ENCODE data around the gene MYO16. TPM values are rescaled to one million over a fixed set of nuclear protein-coding genes. Genes with fewer than 3 reads are reported as not detected.
"Not testable (repeated sequence)": the region's sequence is repeated elsewhere in the genome, so short reads cannot be mapped to it uniquely, and the experiment has no call there.

The MYO16 gene
- total RNA-seq, 1 donor from 2014 or later: not detected

DNA sequence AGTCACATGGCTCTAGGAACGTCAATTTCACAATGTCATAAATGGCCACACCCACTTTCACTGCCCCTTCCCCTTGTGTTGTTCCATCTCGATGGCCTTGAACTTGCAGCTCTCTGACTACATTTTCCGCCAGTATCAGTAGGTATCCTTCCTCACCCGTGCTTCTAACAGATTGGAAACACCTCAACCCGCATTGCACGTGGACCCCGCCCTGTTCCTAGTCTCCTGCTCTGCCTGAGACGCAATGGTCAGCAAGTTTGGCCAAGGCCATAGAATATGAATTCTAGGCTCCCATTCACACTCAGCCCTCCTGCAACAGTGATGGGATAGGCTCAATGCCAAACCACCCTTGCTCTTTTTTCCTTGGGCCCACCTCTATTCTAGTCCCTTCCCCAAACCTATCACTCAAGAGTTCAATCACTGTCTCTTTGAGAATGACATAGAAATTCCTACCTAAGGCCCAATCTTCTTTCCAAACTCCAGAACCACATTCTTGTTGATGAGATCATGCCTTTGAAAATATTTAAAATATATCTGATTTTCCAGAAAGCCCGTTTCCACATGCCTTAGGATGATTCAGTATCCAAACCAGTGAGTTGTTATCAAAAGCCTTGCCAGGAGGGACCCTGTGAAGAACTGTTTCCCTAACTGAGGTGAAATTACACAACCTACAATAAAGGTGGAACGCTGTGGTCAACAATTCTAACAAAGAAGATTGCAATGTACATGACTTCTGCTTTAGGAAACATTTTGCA lies 334.6 kb downstream of the MYO16 start:
- intact Hi-C loops (cut with micrococcal nuclease): loop anchor here (5.0 kb wide), 1 partner anchor 1448 kb away; no protein-coding TSS in a partner anchor
- no peak overlapping the region for H3K4me3 Mint-ChIP-seq
- DNase-seq: no peak
- H3K9me3 Mint-ChIP-seq: no peaks in the 10 kb centered on the region
- H3K27ac Mint-ChIP-seq: no peak overlapping the region
- H3K4me1 Mint-ChIP-seq: peaks cover 2% of the 10 kb centered on the region
- H3K36me3 Mint-ChIP-seq (ENCODE audit: low read depth): no peaks in the 10 kb centered on the region
- H3K27me3 Mint-ChIP-seq: peaks cover 2% of the 10 kb centered on the region

DNA sequence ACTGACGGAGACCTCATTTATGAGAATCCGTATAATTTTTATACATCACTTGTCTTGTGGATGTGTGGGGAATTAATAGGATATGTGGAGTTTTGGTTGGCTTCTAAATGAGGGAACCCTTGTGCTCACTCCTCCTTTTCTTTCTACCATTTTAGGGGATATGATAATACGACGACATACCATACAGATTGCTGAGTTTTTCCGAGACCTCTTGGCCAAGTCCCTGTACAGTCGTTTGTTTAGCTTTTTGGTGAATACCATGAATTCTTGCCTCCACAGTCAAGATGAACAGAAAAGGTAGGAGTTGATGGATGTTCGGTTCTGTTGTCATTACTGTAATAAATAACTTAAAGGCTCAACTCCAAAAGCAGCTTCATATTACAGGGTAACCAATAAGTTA lies 335.2 kb downstream of the MYO16 start:
- DNase-seq: no peak
- no peaks in the 10 kb centered on the region for H3K9me3 Mint-ChIP-seq
- H3K27me3 Mint-ChIP-seq: peaks cover 2% of the 10 kb centered on the region
- H3K4me1 Mint-ChIP-seq: peaks cover 2% of the 10 kb centered on the region
- intact Hi-C loops (cut with micrococcal nuclease): loop anchor here (5.0 kb wide), 1 partner anchor 1448 kb away; no protein-coding TSS in a partner anchor
- no peak overlapping the region for H3K4me3 Mint-ChIP-seq
- no peak overlapping the region for H3K27ac Mint-ChIP-seq
- H3K36me3 Mint-ChIP-seq (ENCODE audit: low read depth): no peaks in the 10 kb centered on the region

DNA sequence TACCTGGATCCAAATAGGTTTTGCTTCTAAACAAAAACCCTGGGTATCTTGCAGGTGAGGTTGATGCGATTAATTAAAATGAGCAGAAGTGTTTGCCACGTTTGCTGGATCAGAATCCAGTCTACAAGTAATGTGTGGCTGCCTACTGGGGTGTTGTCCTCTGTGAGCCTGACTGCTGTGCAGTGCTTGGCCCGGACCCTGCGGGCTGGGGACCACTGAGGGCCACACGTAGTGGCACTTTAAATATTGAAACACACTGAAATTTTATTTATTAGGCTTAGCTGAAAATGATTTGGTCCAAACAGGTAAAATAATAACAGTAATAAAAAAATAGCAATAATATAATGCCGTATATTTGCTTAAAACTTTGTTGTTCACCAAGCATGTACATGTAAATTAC lies 338.0 kb downstream of the MYO16 start:
- Mint-ChIP-seq H3K27me3 (peaks cover 2% of the 10 kb centered on the region), H3K27ac (no peak overlapping the region), H3K4me3 (no peak overlapping the region), H3K9me3 (no peaks in the 10 kb centered on the region), H3K4me1 (no peaks in the 10 kb centered on the region), H3K36me3 (ENCODE audit: low read depth) (no peaks in the 10 kb centered on the region)
- intact Hi-C loops (cut with micrococcal nuclease): no loop called here
- DNase-seq: no peak

DNA sequence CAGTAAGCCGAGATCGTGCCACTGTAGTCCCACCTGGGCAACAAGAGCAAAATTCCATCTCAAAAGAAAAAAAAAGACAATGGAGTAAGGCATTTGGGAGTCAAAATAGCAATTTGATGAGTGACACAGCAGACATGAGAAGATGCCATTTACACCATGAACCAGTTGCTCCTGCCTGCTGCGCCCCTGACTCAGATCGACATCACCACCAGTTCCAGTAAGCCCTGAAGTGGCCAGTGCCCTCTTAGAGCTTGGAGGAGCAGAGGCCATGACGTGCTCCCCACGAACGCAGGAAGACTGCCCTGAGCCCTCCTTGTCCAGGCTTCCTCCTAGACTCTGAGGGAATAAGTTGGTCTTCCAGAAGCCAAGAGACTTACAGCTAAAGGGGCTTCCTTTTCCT lies 339.2 kb downstream of the MYO16 start:
- no peak for DNase-seq
- Mint-ChIP-seq H3K9me3 (no peaks in the 10 kb centered on the region), H3K27ac (no peak overlapping the region), H3K36me3 (ENCODE audit: low read depth) (no peaks in the 10 kb centered on the region), H3K27me3 (no peaks in the 10 kb centered on the region), H3K4me1 (no peaks in the 10 kb centered on the region), H3K4me3 (no peak overlapping the region)
- intact Hi-C loops (cut with micrococcal nuclease): no loop called here

DNA sequence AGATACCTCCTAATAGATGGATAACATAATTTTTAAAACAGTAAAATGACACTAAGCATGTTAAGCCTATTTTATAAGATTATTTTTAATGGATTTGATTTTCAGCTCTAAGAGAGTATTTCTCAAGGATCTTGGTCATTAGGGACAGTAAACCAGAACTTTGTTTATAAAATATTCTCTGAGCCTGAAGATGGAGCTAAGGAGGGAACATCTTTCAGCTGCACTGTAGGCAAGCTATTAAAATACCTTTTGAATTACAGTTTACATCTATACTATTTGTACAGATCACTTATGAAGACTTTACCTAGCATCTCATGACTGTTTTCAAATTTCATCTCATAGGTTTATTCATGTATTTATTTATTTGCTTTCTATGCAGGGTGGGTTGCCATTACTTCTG lies 345.3 kb downstream of the MYO16 start:
- Mint-ChIP-seq H3K4me1 (no peaks in the 10 kb centered on the region), H3K27ac (no peak overlapping the region)

DNA sequence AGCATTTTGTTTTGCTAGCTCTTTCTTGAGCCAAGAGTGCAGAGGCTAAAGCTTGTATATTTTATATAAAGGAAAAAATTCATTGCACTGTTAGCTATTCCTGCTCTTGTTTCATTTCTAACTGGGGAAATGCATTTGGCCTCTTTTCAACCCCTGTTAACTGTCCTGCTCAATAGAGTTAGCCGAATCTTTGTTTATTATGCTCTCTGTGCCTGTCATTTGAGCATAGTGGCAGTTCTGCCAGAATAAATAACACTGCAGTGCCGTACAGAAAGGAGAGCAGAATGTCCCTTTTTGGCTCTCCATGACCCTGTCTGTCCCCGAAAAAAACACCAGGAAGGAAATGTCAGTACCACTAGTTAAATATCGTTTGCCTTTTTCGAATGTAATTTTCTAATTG lies 350.8 kb downstream of the MYO16 start:
- Mint-ChIP-seq H3K4me1 (no peaks in the 10 kb centered on the region), H3K9me3 (no peaks in the 10 kb centered on the region), H3K4me3 (no peak overlapping the region), H3K36me3 (ENCODE audit: low read depth) (no peaks in the 10 kb centered on the region), H3K27me3 (peaks cover 6% of the 10 kb centered on the region), H3K27ac (no peak overlapping the region)
- no peak for DNase-seq
- intact Hi-C loops (cut with micrococcal nuclease): no loop called here

More for the DNA sequence above, 345.3 kb downstream of the MYO16 start:
- Mint-ChIP-seq H3K9me3 (no peaks in the 10 kb centered on the region), H3K36me3 (ENCODE audit: low read depth) (no peaks in the 10 kb centered on the region), H3K4me3 (no peak overlapping the region), H3K27me3 (peaks cover 4% of the 10 kb centered on the region)
- no peak for DNase-seq
- intact Hi-C loops (cut with micrococcal nuclease): no loop called here

DNA sequence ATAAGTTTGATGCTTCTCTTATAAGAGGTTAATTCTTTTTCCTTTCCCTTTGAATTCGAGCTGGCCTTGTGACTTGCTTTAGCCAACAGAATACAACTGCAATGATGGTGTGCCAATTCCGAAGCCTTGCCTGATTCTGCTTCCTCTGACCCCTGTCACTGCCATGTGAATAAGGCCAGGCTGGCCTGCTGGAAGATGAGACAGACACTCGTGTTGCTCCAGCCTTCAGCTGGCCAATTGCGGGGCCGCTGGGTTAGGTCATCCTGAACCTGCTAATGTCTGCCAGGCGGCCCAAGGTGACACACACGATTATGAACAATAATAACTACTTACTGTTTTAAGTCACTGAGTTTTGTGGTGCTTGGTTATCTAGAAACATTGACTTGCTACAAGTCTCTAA lies 352.0 kb downstream of the MYO16 start:
- no peaks in the 10 kb centered on the region for H3K4me1 Mint-ChIP-seq
- H3K27me3 Mint-ChIP-seq: peaks cover 3% of the 10 kb centered on the region
- H3K9me3 Mint-ChIP-seq: no peaks in the 10 kb centered on the region
- H3K4me3 Mint-ChIP-seq: no peak overlapping the region
- intact Hi-C loops (cut with micrococcal nuclease): no loop called here
- DNase-seq: no peak
- no peaks in the 10 kb centered on the region for H3K36me3 Mint-ChIP-seq (ENCODE audit: low read depth)
- no peak overlapping the region for H3K27ac Mint-ChIP-seq

DNA sequence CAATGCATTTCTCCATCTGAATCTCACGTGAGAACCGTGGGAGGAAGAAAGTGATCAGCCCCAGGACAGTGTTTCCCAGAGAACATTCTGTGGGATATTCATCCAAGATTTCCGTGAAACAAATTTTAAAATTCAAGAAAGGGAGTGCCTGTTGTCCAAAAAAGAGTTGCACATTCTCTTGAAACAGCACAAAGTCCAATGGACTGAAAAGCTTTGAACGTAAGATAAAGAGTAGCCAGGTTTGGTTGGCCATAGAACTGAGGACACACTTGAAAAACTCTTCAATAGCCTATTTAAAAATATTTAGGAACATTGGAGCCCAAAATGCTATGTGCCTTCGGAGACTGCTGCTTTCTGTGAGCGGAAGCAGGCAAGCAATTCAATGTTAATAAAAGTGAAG lies 353.9 kb downstream of the MYO16 start:
- Mint-ChIP-seq H3K27ac (no peak overlapping the region), H3K27me3 (peaks cover 3% of the 10 kb centered on the region), H3K36me3 (ENCODE audit: low read depth) (no peaks in the 10 kb centered on the region), H3K9me3 (no peaks in the 10 kb centered on the region), H3K4me3 (no peak overlapping the region), H3K4me1 (no peaks in the 10 kb centered on the region)
- DNase-seq: no peak
- intact Hi-C loops (cut with micrococcal nuclease): no loop called here

DNA sequence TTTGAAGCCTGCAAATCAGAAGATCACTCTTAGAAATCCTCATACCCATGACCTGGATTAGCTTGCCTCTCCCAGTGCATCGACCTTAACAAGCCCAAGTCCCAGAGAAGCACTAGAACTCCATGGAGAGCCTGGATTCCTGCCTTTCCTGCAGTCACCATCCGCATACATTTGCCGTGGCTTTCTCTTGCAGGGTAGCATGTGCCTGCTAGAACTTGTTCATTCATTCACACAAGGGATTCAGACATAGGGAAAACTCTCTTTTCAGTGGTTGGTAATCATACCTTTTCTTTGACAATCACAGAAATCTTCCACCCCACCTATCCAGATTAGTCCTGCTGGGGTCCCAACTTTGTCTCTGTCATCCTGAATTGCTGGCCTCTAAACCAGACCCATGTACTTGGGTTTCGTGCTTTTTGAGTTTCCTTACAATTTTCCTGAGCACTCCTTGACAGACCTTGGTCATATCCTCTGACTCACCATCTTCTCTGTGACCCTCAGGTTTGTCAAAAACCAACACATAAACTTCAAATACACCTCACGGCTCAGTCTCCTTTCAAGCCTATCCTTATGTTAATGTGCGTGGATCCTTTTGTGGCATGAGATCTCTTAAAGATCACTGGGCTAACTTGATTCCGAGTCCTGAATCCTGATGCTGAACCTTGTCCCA lies 355.0 kb downstream of the MYO16 start:
- H3K4me3 Mint-ChIP-seq: no peak overlapping the region
- no peak overlapping the region for H3K27ac Mint-ChIP-seq
- no peaks in the 10 kb centered on the region for H3K36me3 Mint-ChIP-seq (ENCODE audit: low read depth)
- intact Hi-C loops (cut with micrococcal nuclease): no loop called here
- no peaks in the 10 kb centered on the region for H3K4me1 Mint-ChIP-seq
- H3K9me3 Mint-ChIP-seq: no peaks in the 10 kb centered on the region
- no peak for DNase-seq
- peaks cover 3% of the 10 kb centered on the region for H3K27me3 Mint-ChIP-seq

DNA sequence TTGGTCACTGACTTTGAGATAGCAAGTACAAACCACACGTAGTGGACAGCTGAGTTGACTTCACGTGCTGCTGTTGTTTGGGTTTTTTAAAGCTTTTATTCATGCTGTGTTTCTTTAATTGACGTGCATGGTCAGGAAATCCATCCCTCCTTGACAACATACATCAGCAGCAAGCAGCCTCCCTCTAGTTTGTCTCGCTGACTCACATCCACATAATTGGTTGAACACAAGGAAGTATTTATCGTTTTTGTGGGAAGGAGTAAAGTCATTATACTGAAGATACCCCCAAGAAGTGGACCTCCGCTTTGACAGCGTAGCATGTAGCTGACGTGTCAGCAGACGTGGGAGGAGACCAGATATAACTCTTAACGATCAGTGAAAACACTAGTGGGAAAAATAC lies 355.8 kb downstream of the MYO16 start:
- peaks cover 3% of the 10 kb centered on the region for H3K27me3 Mint-ChIP-seq
- intact Hi-C loops (cut with micrococcal nuclease): no loop called here
- H3K4me1 Mint-ChIP-seq: no peaks in the 10 kb centered on the region
- H3K4me3 Mint-ChIP-seq: no peak overlapping the region
- H3K36me3 Mint-ChIP-seq (ENCODE audit: low read depth): no peaks in the 10 kb centered on the region
- H3K9me3 Mint-ChIP-seq: no peaks in the 10 kb centered on the region
- no peak for DNase-seq
- no peak overlapping the region for H3K27ac Mint-ChIP-seq

DNA sequence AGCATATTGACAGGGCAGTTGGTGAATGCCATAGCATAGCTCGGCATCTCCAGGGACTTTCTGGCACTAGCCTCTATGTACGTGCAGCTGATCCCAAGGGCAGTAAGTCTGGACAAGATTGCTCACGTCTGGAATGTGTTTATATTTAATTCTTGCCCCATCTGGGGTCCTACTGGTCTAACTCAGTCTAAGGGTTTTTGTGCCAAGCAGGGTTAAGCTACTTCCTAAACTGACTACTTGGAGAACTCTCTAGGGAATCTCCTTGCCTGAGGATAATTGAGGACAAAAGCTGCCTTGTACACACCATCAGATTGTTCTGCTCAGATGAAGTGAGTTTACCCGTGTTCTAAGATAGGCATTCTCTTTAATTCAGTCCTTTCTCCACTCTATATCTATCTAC lies 358.1 kb downstream of the MYO16 start:
- Mint-ChIP-seq H3K9me3 (no peaks in the 10 kb centered on the region), H3K27ac (no peak overlapping the region), H3K27me3 (no peaks in the 10 kb centered on the region), H3K4me3 (no peak overlapping the region), H3K4me1 (no peaks in the 10 kb centered on the region), H3K36me3 (ENCODE audit: low read depth) (no peaks in the 10 kb centered on the region)
- DNase-seq: no peak
- intact Hi-C loops (cut with micrococcal nuclease): no loop called here

DNA sequence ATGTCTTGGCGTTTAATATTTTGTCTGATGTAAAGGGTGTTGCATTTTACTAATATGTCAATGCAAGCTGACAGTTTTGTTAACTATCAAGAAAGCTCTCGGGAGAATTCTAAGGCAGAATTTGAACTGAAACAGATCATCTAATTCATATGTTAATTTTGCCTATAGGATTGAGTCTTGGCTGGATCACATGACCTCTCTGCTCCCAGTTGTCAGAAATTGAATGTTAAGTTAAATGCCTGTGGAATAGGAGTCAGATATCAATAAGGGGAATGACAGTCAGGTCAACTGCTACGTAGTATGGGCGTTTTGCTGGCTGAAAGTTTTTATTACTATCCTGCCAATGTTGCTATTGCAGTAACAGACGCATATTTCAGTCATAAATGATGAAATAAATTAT lies 358.5 kb downstream of the MYO16 start:
- Mint-ChIP-seq H3K4me3 (no peak overlapping the region), H3K27ac (no peak overlapping the region), H3K4me1 (no peaks in the 10 kb centered on the region), H3K36me3 (ENCODE audit: low read depth) (no peaks in the 10 kb centered on the region), H3K9me3 (no peaks in the 10 kb centered on the region), H3K27me3 (no peaks in the 10 kb centered on the region)
- no peak for DNase-seq
- intact Hi-C loops (cut with micrococcal nuclease): no loop called here

DNA sequence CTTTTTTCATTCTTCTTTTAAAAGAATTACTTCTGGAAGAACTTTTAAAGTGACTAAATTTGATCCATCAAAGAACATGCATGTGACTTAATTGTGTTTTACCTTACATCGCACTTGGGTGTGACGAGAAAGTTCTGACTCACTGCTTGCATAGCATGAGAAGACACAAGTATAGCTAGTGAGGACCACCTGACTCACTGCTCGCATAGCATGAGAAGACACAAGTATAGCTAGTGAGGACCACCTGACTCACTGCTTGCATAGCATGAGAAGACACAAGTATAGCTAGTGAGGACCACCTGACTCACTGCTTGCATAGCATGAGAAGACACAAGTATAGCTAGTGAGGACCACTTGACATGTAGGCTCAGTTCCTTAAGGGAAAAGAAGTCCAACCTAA lies 362.0 kb downstream of the MYO16 start:
- intact Hi-C loops (cut with micrococcal nuclease); H3K9me3 Mint-ChIP-seq; DNase-seq; H3K27me3 Mint-ChIP-seq; H3K27ac Mint-ChIP-seq; H3K4me1 Mint-ChIP-seq; H3K4me3 Mint-ChIP-seq; H3K36me3 Mint-ChIP-seq (ENCODE audit: low read depth): not testable (repeated sequence)

DNA sequence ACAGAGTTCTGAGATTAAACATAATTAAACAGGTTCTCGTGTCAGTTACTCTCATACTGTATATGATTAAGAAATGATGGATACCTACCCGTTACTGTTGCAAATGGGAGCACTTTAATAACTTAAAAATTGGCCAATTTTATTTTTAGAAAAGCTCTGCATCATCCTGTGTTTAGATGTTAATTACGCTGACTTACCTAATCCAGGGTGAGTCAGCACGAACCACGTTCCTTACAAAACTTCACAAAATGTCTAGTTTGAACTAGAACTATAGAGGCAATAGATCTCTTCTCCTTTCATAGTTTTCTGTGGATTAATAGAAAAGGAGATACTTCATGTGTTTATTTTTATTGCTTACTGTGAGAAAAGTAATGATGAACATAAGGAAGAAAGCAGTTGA lies 363.9 kb downstream of the MYO16 start:
- H3K36me3 Mint-ChIP-seq (ENCODE audit: low read depth): no peaks in the 10 kb centered on the region
- H3K4me3 Mint-ChIP-seq: no peak overlapping the region
- intact Hi-C loops (cut with micrococcal nuclease): no loop called here
- H3K27me3 Mint-ChIP-seq: no peaks in the 10 kb centered on the region
- H3K9me3 Mint-ChIP-seq: no peaks in the 10 kb centered on the region
- no peak for DNase-seq
- no peak overlapping the region for H3K27ac Mint-ChIP-seq
- no peaks in the 10 kb centered on the region for H3K4me1 Mint-ChIP-seq

DNA sequence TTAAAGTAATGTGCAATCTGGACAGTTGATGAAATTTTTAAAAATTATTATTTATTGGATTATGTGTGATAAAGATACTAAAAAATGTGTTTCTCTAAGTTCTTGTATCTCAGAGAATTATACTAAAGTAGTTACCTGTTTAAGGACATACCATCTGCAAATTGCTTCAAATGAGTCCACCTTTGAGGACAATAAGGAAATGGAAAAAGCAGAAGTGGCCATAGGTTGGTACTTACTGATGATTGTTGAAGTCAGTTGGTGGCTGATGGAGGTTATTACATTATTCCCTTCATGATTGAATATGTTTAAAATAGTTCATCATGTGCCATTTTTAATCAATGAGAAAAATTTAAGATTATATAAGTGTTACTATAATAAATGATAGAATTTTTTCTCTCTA lies 367.0 kb downstream of the MYO16 start:
- no peak overlapping the region for H3K4me3 Mint-ChIP-seq
- no peaks in the 10 kb centered on the region for H3K27me3 Mint-ChIP-seq
- DNase-seq: no peak
- no peaks in the 10 kb centered on the region for H3K4me1 Mint-ChIP-seq
- H3K36me3 Mint-ChIP-seq (ENCODE audit: low read depth): no peaks in the 10 kb centered on the region
- no peak overlapping the region for H3K27ac Mint-ChIP-seq
- H3K9me3 Mint-ChIP-seq: no peaks in the 10 kb centered on the region
- intact Hi-C loops (cut with micrococcal nuclease): no loop called here

All from activated CD4-positive, alpha-beta T cell treated with anti-CD3 and anti-CD28 coated beads, Interleukin-2, amount 10 ng/mL, durations not matched to agents 24 days and 14 days (primary cell).